Upper lobe of right lung (tissue), 1 donor: Measurements from ENCODE around the gene MRPL58. TPM values are rescaled to one million over a fixed set of nuclear protein-coding genes. Genes with fewer than 3 reads are reported as not detected.

Experiments used
- ATAC-seq: fragments of 200-7000 bp; cut with Tn5 transposase; one replicate; pipeline ENCODE4 v1.9.1; 2020; ENCODE audit warnings: mild to moderate bottlenecking, moderate library complexity
- DNase-seq: peaks from one replicate; pipeline ENCODE4 v3.0.0-alpha.2; 2020
- H3K27ac ChIP-seq: fragments of 200-600 bp; one replicate; pipeline ENCODE4 v1.8.0; 2022
- H3K27me3 ChIP-seq: fragments of 200-600 bp; one replicate; pipeline ENCODE4 v1.8.0; 2022; ENCODE audit warnings: mild to moderate bottlenecking
- H3K36me3 ChIP-seq: fragments of 200-600 bp; one replicate; pipeline ENCODE4 v1.8.0; 2022
- H3K4me1 ChIP-seq: fragments of 200-600 bp; one replicate; pipeline ENCODE4 v1.8.0; 2022
- H3K4me3 ChIP-seq: fragments of 200-600 bp; one replicate; pipeline ENCODE4 v1.8.0; 2022; ENCODE audit warnings: mild to moderate bottlenecking
- H3K9me3 ChIP-seq: fragments of 200-600 bp; one replicate; pipeline ENCODE4 v1.8.0; 2022
- CTCF ChIP-seq: fragments of 200-600 bp; IDR thresholded peaks from one replicate; pipeline ENCODE4 v1.8.0; 2022; ENCODE audit warnings: antibody characterized with exemption
- intact Hi-C: fragments of 100-400 bp; cut with DNase I; formaldehyde crosslinking; loops from one replicate; pipeline ENCODE4 v1.11.0; 2022
- total RNA-seq: library from RNA; stranded (reverse); fragmentation: NEBNext Ultra II Directional; extraction: Animal tissue kit (Norgen Biotek cat#: 25700); gene quantifications from one replicate; pipeline ENCODE4 v1.2.1, GENCODE V29; 2021
- donor health status: DM: no; HTN: yes; CAD: no; lungs with severe emphysema.

MRPL58 gene
- total RNA-seq, 1 donor from 2014 or later: 21.6 TPM

DNA sequence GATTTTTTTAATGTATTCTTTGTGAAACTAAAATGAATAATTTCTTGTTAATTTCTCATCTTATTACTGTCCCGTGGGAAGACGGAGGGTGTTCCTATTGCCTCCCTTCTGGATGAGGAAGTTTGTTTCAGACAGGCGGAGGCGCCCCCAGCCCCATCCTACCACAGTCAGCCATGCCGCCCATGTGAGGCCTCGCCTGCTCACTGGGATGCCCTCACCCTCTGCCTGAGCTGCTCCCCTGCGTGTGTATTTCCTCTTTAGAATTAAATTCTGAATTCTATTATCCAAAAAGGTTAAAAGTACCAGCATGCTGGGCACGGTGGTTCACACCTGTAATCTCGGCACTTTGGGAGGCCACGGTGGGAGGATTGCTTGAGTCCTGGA is 48.6 kb downstream of the MRPL58 start:
- ATAC-seq: no peak
- Histone ChIP-seq H3K4me3 (no peak overlapping the region), H3K9me3 (no peaks in the 10 kb centered on the region), H3K27me3 (no peaks in the 10 kb centered on the region), H3K4me1 (peaks cover 11% of the 10 kb centered on the region), H3K27ac (no peak overlapping the region), H3K36me3 (peaks cover 44% of the 10 kb centered on the region)
- intact Hi-C loops: loop anchor here (10.0 kb wide), 1 partner anchor 114 kb away; no protein-coding TSS in a partner anchor
- TF ChIP-seq CTCF: no peak
- no peak for DNase-seq

DNA sequence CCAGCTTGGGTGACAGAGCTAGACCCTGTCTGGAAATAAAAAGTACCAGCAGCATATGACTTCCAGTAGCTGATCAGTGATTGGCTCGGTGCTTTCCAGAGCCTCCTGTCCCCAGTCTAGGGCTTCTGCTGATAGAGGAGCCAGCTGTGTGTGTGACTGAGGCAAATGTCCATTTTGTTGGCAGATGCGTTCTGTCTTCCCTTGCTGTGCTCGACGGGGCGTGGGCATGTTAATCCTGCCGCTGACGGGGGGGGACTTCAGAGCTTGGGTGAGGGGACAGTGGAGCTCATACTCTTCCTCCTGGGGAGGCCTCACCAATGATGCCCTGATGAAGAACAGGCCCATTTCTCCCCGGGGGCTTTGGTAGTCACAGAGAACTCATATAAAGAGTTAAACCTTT is 49.1 kb downstream of the MRPL58 start:
- no peak overlapping the region for H3K27ac ChIP-seq
- intact Hi-C loops: loop anchor here (10.0 kb wide), 1 partner anchor 113 kb away; no protein-coding TSS in a partner anchor
- peaks cover 11% of the 10 kb centered on the region for H3K4me1 ChIP-seq
- no peak overlapping the region for H3K4me3 ChIP-seq
- TF ChIP-seq CTCF: no peak
- no peaks in the 10 kb centered on the region for H3K27me3 ChIP-seq
- peaks cover 38% of the 10 kb centered on the region for H3K36me3 ChIP-seq
- DNase-seq (no peak), ATAC-seq (no peak)
- H3K9me3 ChIP-seq: no peaks in the 10 kb centered on the region

- H3K9me3 ChIP-seq: no peaks in the 10 kb centered on the region
- H3K27ac ChIP-seq: no peak overlapping the region
- intact Hi-C loops: loop anchor here (10.0 kb wide), 1 partner anchor 112 kb away; no protein-coding TSS in a partner anchor
- H3K27me3 ChIP-seq: no peaks in the 10 kb centered on the region
- peaks cover 11% of the 10 kb centered on the region for H3K4me1 ChIP-seq
- ATAC-seq (no peak), DNase-seq (no peak)
- no peak for TF ChIP-seq CTCF
- H3K4me3 ChIP-seq: no peak overlapping the region
- H3K36me3 ChIP-seq: peaks cover 38% of the 10 kb centered on the region
Observed at GRCh38 chr17:75063201-75063600, 50.7 kb downstream of the MRPL58 start.

GRCh38 chr17:75063626-75064025 is 51.2 kb downstream of the MRPL58 start:
- ATAC-seq (no peak), DNase-seq (no peak)
- no peaks in the 10 kb centered on the region for H3K27me3 ChIP-seq
- no peak overlapping the region for H3K4me3 ChIP-seq
- no peak overlapping the region for H3K27ac ChIP-seq
- H3K36me3 ChIP-seq: peaks cover 38% of the 10 kb centered on the region
- no peaks in the 10 kb centered on the region for H3K9me3 ChIP-seq
- intact Hi-C loops: loop anchor here (10.0 kb wide), 1 partner anchor 111 kb away; no protein-coding TSS in a partner anchor
- peaks cover 11% of the 10 kb centered on the region for H3K4me1 ChIP-seq
- no peak for TF ChIP-seq CTCF

- intact Hi-C loops: loop anchor here (10.0 kb wide), 1 partner anchor 111 kb away; no protein-coding TSS in a partner anchor
- Histone ChIP-seq H3K27me3 (no peaks in the 10 kb centered on the region), H3K4me3 (no peak overlapping the region), H3K9me3 (no peaks in the 10 kb centered on the region), H3K36me3 (peaks cover 38% of the 10 kb centered on the region), H3K27ac (no peak overlapping the region), H3K4me1 (peaks cover 11% of the 10 kb centered on the region)
- DNase-seq (no peak), ATAC-seq (no peak)
- no peak for TF ChIP-seq CTCF
Observed at GRCh38 chr17:75064040-75064439, 51.6 kb downstream of the MRPL58 start.

- H3K27me3 ChIP-seq: no peaks in the 10 kb centered on the region
- H3K4me3 ChIP-seq: no peak overlapping the region
- peaks cover 38% of the 10 kb centered on the region for H3K36me3 ChIP-seq
- H3K27ac ChIP-seq: no peak overlapping the region
- ATAC-seq: no peak
- no peak for DNase-seq
- TF ChIP-seq CTCF: no peak
- intact Hi-C loops: loop anchor here (10.0 kb wide), 1 partner anchor 110 kb away; no protein-coding TSS in a partner anchor
- peaks cover 10% of the 10 kb centered on the region for H3K4me1 ChIP-seq
- no peaks in the 10 kb centered on the region for H3K9me3 ChIP-seq
Observed at GRCh38 chr17:75064460-75064859, 52.0 kb downstream of the MRPL58 start.
